ENCODE data around the gene DMWD. TPM values are rescaled to one million over a fixed set of nuclear protein-coding genes. Genes with fewer than 3 reads are reported as not detected.

Gene DMWD
- total RNA-seq, 1 experiment from 2014 or later: 64.6 TPM

DNA sequence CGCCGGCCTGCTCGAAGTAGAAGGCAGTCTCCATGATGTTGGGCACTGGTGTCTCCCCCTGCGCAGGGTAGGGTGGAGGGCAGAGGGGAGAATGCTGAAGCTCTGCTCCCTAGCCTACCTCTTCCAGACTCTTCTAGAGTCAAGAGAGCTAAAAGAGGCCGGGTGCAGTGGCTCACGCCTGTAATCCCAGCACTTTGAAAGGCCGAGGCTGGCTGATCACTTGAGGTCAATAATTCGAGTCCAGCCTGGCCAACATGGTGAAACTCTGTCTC lies 12.2 kb upstream of the DMWD start:
- Histone ChIP-seq H3K27ac (ENCODE audit: low read length) (no peak overlapping the region), H3K36me3 (ENCODE audit: control insufficient read depth, insufficient read depth, low read length) (no peaks in the 10 kb centered on the region), H3K4me1 (ENCODE audit: control insufficient read depth, insufficient read depth, low read length) (peaks cover 4% of the 10 kb centered on the region; the same call in 1 of the 2 replicates), H3K9me3 (ENCODE audit: control insufficient read depth, insufficient read depth, low read depth, low read length) (no peaks in the 10 kb centered on the region), H3K4me3 (ENCODE audit: low read depth in 2 of 2, low read length in 2 of 2) (no peak overlapping the region), H3K27me3 (ENCODE audit: control insufficient read depth, insufficient read depth, low read length) (no peaks in the 10 kb centered on the region)
- intact Hi-C loops (cut with micrococcal nuclease; ENCODE audit: unreplicated experiment) (no loop called here), in situ Hi-C loops (cut with HindIII; ENCODE audit: low pct_unique_long_range_greater_than_20kb, low sequenced_read_pairs) (no loop called here)
- POLR2A ChIA-PET: no interaction called here
- no peak for DNase-seq (ENCODE audit: low read depth, low spot score)
- BruUV-seq (replicated peaks): no TSS peak
- no peak for ATAC-seq
- no peak for TF ChIP-seq SIN3A (IDR thresholded peaks at IDR 0.05; ENCODE audit: borderline replicate concordance, insufficient read depth, low read depth, low read length)
- TF ChIP-seq, protein P1, sequence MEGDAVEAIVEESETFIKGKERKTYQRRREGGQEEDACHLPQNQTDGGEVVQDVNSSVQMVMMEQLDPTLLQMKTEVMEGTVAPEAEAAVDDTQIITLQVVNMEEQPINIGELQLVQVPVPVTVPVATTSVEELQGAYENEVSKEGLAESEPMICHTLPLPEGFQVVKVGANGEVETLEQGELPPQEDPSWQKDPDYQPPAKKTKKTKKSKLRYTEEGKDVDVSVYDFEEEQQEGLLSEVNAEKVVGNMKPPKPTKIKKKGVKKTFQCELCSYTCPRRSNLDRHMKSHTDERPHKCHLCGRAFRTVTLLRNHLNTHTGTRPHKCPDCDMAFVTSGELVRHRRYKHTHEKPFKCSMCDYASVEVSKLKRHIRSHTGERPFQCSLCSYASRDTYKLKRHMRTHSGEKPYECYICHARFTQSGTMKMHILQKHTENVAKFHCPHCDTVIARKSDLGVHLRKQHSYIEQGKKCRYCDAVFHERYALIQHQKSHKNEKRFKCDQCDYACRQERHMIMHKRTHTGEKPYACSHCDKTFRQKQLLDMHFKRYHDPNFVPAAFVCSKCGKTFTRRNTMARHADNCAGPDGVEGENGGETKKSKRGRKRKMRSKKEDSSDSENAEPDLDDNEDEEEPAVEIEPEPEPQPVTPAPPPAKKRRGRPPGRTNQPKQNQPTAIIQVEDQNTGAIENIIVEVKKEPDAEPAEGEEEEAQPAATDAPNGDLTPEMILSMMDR (IDR thresholded peaks at IDR 0.05): no peak
- no peak for TF ChIP-seq POLR2AphosphoS5 (IDR thresholded peaks at IDR 0.05; ENCODE audit: low read depth, low read length)
- no peak for TF ChIP-seq TCF7L2 (IDR thresholded peaks at IDR 0.05; ENCODE audit: low read depth, low read length)
- TF ChIP-seq, protein P2, sequence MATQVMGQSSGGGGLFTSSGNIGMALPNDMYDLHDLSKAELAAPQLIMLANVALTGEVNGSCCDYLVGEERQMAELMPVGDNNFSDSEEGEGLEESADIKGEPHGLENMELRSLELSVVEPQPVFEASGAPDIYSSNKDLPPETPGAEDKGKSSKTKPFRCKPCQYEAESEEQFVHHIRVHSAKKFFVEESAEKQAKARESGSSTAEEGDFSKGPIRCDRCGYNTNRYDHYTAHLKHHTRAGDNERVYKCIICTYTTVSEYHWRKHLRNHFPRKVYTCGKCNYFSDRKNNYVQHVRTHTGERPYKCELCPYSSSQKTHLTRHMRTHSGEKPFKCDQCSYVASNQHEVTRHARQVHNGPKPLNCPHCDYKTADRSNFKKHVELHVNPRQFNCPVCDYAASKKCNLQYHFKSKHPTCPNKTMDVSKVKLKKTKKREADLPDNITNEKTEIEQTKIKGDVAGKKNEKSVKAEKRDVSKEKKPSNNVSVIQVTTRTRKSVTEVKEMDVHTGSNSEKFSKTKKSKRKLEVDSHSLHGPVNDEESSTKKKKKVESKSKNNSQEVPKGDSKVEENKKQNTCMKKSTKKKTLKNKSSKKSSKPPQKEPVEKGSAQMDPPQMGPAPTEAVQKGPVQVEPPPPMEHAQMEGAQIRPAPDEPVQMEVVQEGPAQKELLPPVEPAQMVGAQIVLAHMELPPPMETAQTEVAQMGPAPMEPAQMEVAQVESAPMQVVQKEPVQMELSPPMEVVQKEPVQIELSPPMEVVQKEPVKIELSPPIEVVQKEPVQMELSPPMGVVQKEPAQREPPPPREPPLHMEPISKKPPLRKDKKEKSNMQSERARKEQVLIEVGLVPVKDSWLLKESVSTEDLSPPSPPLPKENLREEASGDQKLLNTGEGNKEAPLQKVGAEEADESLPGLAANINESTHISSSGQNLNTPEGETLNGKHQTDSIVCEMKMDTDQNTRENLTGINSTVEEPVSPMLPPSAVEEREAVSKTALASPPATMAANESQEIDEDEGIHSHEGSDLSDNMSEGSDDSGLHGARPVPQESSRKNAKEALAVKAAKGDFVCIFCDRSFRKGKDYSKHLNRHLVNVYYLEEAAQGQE (IDR thresholded peaks at IDR 0.05; ENCODE audit: insufficient read depth in 1 of 2, low read depth in 2 of 2, low read length in 1 of 2): no peak
- CTCF ChIA-PET: interaction anchor here (0.7 kb wide), 1 partner anchor 123 kb away, joined by 3 read pairs; no protein-coding TSS in a partner anchor

DNA sequence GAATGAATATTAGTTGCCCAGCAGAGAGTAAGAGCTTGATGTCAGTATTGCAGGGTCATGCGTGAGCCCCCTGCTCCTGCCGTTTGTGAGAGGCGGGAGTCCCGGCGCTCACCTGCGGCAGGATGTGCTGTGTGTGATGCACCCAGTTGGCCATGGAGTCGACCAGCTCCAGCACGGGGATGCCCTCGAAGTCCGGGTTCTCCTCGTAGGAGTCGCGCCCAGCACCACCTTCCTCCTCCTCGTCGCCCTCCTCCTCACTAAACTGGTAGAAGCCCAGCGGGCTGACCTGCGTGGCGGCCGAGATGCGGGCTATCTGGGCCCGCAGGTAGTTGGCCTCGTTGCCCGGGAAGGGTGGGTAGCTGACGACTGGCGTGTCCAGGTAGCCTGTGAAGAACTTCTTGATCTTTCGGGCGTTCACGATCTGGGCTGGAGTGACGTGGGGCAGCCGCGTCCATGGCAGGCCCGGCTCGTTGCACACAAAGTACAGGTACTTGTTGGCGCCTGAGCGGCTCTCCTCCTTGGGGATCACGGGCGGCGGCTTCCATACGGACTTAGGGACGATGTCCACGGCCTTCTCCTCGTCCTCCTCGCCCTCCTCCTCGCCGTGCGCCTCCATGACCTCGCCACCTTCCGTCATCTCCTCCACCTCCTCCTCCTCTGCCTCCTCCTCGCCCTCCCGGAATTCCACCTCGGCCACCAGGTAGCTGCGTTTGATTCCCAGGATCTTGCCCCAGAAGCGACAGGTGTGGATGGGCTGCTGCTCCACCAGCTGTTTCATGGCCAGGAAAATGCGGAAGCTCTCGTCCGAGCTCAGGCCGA lies 11.7 kb upstream of the DMWD start:
- Histone ChIP-seq H3K4me1 (ENCODE audit: control insufficient read depth, insufficient read depth, low read length) (peaks cover under 1% of the 10 kb centered on the region; the same call in 1 of the 2 replicates), H3K36me3 (ENCODE audit: control insufficient read depth, insufficient read depth, low read length) (no peaks in the 10 kb centered on the region), H3K4me3 (ENCODE audit: low read depth in 2 of 2, low read length in 2 of 2) (no peak overlapping the region), H3K27ac (ENCODE audit: low read length) (no peak overlapping the region), H3K9me3 (ENCODE audit: control insufficient read depth, insufficient read depth, low read depth, low read length) (no peaks in the 10 kb centered on the region), H3K27me3 (ENCODE audit: control insufficient read depth, insufficient read depth, low read length) (no peaks in the 10 kb centered on the region)
- no peak for DNase-seq (ENCODE audit: low read depth, low spot score)
- no peak for ATAC-seq
- POLR2A ChIA-PET: no interaction called here
- no TSS peak for BruUV-seq (replicated peaks)
- intact Hi-C loops (cut with micrococcal nuclease; ENCODE audit: unreplicated experiment) (no loop called here), in situ Hi-C loops (cut with HindIII; ENCODE audit: low pct_unique_long_range_greater_than_20kb, low sequenced_read_pairs) (no loop called here)
- TF ChIP-seq, protein P1 (IDR thresholded peaks at IDR 0.05): no peak
- TF ChIP-seq SIN3A (IDR thresholded peaks at IDR 0.05; ENCODE audit: borderline replicate concordance, insufficient read depth, low read depth, low read length) (no peak), POLR2AphosphoS5 (IDR thresholded peaks at IDR 0.05; ENCODE audit: low read depth, low read length) (no peak), TCF7L2 (IDR thresholded peaks at IDR 0.05; ENCODE audit: low read depth, low read length) (no peak)
- TF ChIP-seq, protein P2 (IDR thresholded peaks at IDR 0.05; ENCODE audit: insufficient read depth in 1 of 2, low read depth in 2 of 2, low read length in 1 of 2): no peak
- CTCF ChIA-PET: no interaction called here
